Transverse colon (tissue), 4 donors: ENCODE data around the gene RMND1. TPM values are rescaled to one million over a fixed set of nuclear protein-coding genes. Genes with fewer than 3 reads are reported as not detected.
A peak's percentile ranks its signal among the peaks of the same experiment; 100 is the strongest.

Source experiments
- DNase-seq: peaks from one replicate; pipeline ENCODE4 v3.0.0-alpha.2; 2019
- H3K27ac ChIP-seq, 4 donors: fragments of 200-600 bp; sonication (generic); 2 replicates each; pipeline ENCODE4 v1.5.1; 2016 to 2018; ENCODE audit warnings: inconsistent platforms in 4 of 4
- H3K27me3 ChIP-seq: fragments of 200-600 bp; sonication (generic); 2 replicates; pipeline ENCODE4 v1.5.1; 2017; ENCODE audit warnings: inconsistent platforms
- H3K36me3 ChIP-seq, 4 donors: fragments of 200-600 bp; sonication (generic); 2 replicates each; pipeline ENCODE4 v1.5.1; 2017 to 2019; ENCODE audit warnings: inconsistent platforms in 4 of 4
- H3K4me1 ChIP-seq, 4 donors: fragments of 200-600 bp; sonication (generic); 2 replicates each; pipeline ENCODE4 v1.5.1; 2017 to 2020; ENCODE audit warnings: inconsistent platforms in 4 of 4
- H3K4me3 ChIP-seq, 4 donors: fragments of 200-600 bp; sonication (generic); 1 replicate in 1 of 4; 2 replicates in 3 of 4; pipeline versions ENCODE4 v1.5.1 to v1.6.1; 2017 to 2019; ENCODE audit warnings: inconsistent platforms in 4 of 4
- H3K9me3 ChIP-seq, 2 donors: fragments of 200-600 bp; sonication (generic); 2 replicates each; pipeline ENCODE4 v1.5.1; 2017 to 2019; ENCODE audit warnings: inconsistent platforms in 2 of 2
- CTCF ChIP-seq, 5 experiments: fragments of 200-600 bp in 3 of 5; fragments of 450-650 bp in 2 of 5; sonication (generic) in 3 of 5; IDR thresholded peaks; 1 replicate in 2 of 5; 2 replicates in 3 of 5; pipeline ENCODE4 v1.5.1; 2016 to 2017; ENCODE audit warnings: antibody characterized with exemption in 5 of 5, inconsistent platforms in 3 of 5, mild to moderate bottlenecking in 2 of 5, moderate library complexity in 1 of 5
- EP300 ChIP-seq: sonication (generic); formaldehyde crosslinking; IDR thresholded peaks from one replicate; pipeline ENCODE4 v1.6.1; 2017; ENCODE audit warnings: antibody characterized with exemption, low read depth
- POLR2A ChIP-seq: fragments of 450-650 bp; IDR thresholded peaks from one replicate; pipeline ENCODE4 v1.6.1; 2016; ENCODE audit warnings: antibody characterized with exemption, mild to moderate bottlenecking, moderate library complexity
- POLR2AphosphoS5 ChIP-seq, 3 donors: sonication (generic); formaldehyde crosslinking; IDR thresholded peaks; one replicate each; pipeline ENCODE4 v1.6.1; 2016; ENCODE audit warnings: antibody characterized with exemption in 3 of 3
- WGBS, 2 donors: methylation state at CpG; one replicate each; pipeline ENCODE4 v1.1.5; 2018; ENCODE audit warnings: low coverage in 1 of 2; 5-methylcytosine and 5-hydroxymethylcytosine counted together
- in situ Hi-C, 4 donors: fragments of 200-750 bp; cut with MboI; loops; one replicate each; pipeline versions ENCODE4 v1.15.0 to v1.15.1; 2017; ENCODE audit warnings: low sequenced_read_pairs in 3 of 4, low pct_ligation_motif_present in 1 of 4, low pct_unique_long_range_greater_than_20kb in 1 of 4
- intact Hi-C: fragments of 100-400 bp; cut with DNase I; formaldehyde crosslinking; loops from one replicate; pipeline ENCODE4 v1.15.1; 2023; ENCODE audit warnings: low total_unique reads
- total RNA-seq, 4 donors: library from RNA; depleted of rRNA; stranded (reverse); fragments of >200 nt; gene quantifications; one replicate each; pipeline ENCODE4 v1.1.0, GENCODE V29; 2016

Gene RMND1
- total RNA-seq, 4 donors from 2014 or later = 5.6 to 29.2 (median 17.5) TPM

GRCh38 chr6:151442371-151442770 lies 9.6 kb downstream of the RMND1 start:
- TF ChIP-seq CTCF (IDR thresholded peaks at IDR 0.05) (no peak), POLR2AphosphoS5 (IDR thresholded peaks at IDR 0.05) (no peak), EP300 (no peak), POLR2A (no peak)
- Histone ChIP-seq H3K27me3 (no peaks in the 10 kb centered on the region), H3K27ac (no peak overlapping the region), H3K4me3 (no peak overlapping the region), H3K4me1 (peaks cover 0 to 33% (median 10%) of the 10 kb centered on the region in 4 donors), H3K9me3 (no peaks in the 10 kb centered on the region), H3K36me3 (no peaks in the 10 kb centered on the region)
- WGBS, 2 donors = 93 to 100% methylated on average over 1 to 9 of the region's 9 CpGs
- in situ Hi-C loops (no loop called here), intact Hi-C loops (loop anchor here (10.0 kb wide), 1 partner anchor 48 kb away; the partner anchor contains the start of gene ZBTB2)
- no peak for DNase-seq

GRCh38 chr6:151441390-151442166 lies 10.3 kb downstream of the RMND1 start:
- Histone ChIP-seq H3K27me3 (no peaks in the 10 kb centered on the region), H3K4me1 (peaks cover 0 to 40% (median 11%) of the 10 kb centered on the region in 4 donors), H3K36me3 (no peaks in the 10 kb centered on the region), H3K9me3 (no peaks in the 10 kb centered on the region), H3K4me3 (no peak overlapping the region), H3K27ac (no peak overlapping the region)
- WGBS, 2 donors = 58% methylated on average over 3 of the region's 3 CpGs; no CpG with 5 or more reads in 1 of the 2 donors
- TF ChIP-seq EP300 (no peak), CTCF (IDR thresholded peaks at IDR 0.05) (no peak), POLR2A (no peak)
- in situ Hi-C loops = no loop called here
- no peak for DNase-seq
- intact Hi-C loops = loop anchor here (10.0 kb wide), 1 partner anchor 47 kb away; the partner anchor contains the start of gene ZBTB2

GRCh38 chr6:151440930-151441329 lies 11.0 kb downstream of the RMND1 start:
- no peaks in the 10 kb centered on the region for H3K36me3 ChIP-seq
- intact Hi-C loops (loop anchor here (10.0 kb wide), 1 partner anchor 46 kb away; the partner anchor contains the start of gene ZBTB2), in situ Hi-C loops (no loop called here)
- H3K4me3 ChIP-seq = no peak overlapping the region
- H3K9me3 ChIP-seq = no peaks in the 10 kb centered on the region
- peaks cover 0 to 36% (median 6%) of the 10 kb centered on the region in 4 donors for H3K4me1 ChIP-seq
- no peaks in the 10 kb centered on the region for H3K27me3 ChIP-seq
- no peak for DNase-seq
- no peak overlapping the region for H3K27ac ChIP-seq
- TF ChIP-seq CTCF (IDR thresholded peaks at IDR 0.05) (peak in 2 of 5 experiments; percentile 13 to 20), EP300 (no peak)
- 68 to 79% methylated on average over 2 of the region's 2 CpGs for WGBS, 2 donors

- no peak overlapping the region for H3K27ac ChIP-seq
- H3K36me3 ChIP-seq = no peaks in the 10 kb centered on the region
- no peak overlapping the region for H3K4me3 ChIP-seq
- no peaks in the 10 kb centered on the region for H3K9me3 ChIP-seq
- no peaks in the 10 kb centered on the region for H3K27me3 ChIP-seq
- intact Hi-C loops = loop anchor here (10.0 kb wide), 1 partner anchor 46 kb away; the partner anchor contains the start of gene ZBTB2
- in situ Hi-C loops = no loop called here
- H3K4me1 ChIP-seq = peaks cover 0 to 32% (median 6%) of the 10 kb centered on the region in 4 donors
- no peak for DNase-seq
- TF ChIP-seq CTCF (IDR thresholded peaks at IDR 0.05) (no peak), POLR2A (no peak), EP300 (no peak), POLR2AphosphoS5 (IDR thresholded peaks at IDR 0.05) (no peak)
- WGBS, 2 donors = 27 to 31% methylated on average over 1 of the region's 1 CpG
These were observed 11.4 kb downstream of the RMND1 start for GRCh38 chr6:151440498-151440897.
